K562 (cell line): ENCODE measurements around the gene CCDC137. TPM values are rescaled to one million over a fixed set of nuclear protein-coding genes. Genes with fewer than 3 reads are reported as not detected.
A peak's percentile ranks its signal among the peaks of the same experiment; 100 is the strongest.

Experiments used
- ATAC-seq: fragments of 200-7000 bp; cut with Tn5 transposase; 3 replicates; pipeline ENCODE4 v1.9.1; 2020; ENCODE audit warnings: moderate library complexity
- BruUV-seq: library from RNA; stranded (reverse); fragments of 400-500 nt; replicated peaks from 2 replicates; lab custom pipeline; 2021; lab: Mats Ljungman, UMichigan
- CTCF ChIA-PET: fragments of 300-600 bp; formaldehyde crosslinking; extraction: SDS; loops from one replicate; lab custom pipeline; 2021; ENCODE audit warnings: low intra/inter-chr PET ratio; lab: Yijun Ruan, JAX
- POLR2A ChIA-PET: fragments of 300-600, 350-650 bp; sonication (Branson Sonifier 250); formaldehyde crosslinking; extraction: SDS; loops from one replicate; lab custom pipeline; 2021; ENCODE audit warnings: antibody characterized with exemption, inconsistent platforms; lab: Yijun Ruan, JAX
- DNase-seq, 4 experiments: peaks; one replicate each; pipeline versions ENCODE4 v3.0.0 to v3.0.0-alpha.2; 2011 to 2018; ENCODE audit warnings: low spot score in 3 of 4, mixed read lengths in 3 of 4; ENCODE audit errors: extremely low read depth in 1 of 4
- FAIRE-seq: peaks from 2 replicates; lab custom pipeline; 2011; peaks lifted over from hg19 to GRCh38; lab: Jason Lieb, UNC
- H2AFZ ChIP-seq: 2 replicates; pipeline ENCODE4 v1.6.0; 2011; ENCODE audit warnings: low read depth, low read length, control low read depth, inconsistent platforms
- H3K27ac ChIP-seq: fragments of 200-600 bp; 3 replicates; pipeline ENCODE4 v1.8.0; 2011; ENCODE audit warnings: low read depth, mild to moderate bottlenecking, control low read depth, inconsistent platforms, low read length, moderate library complexity, mixed read lengths; ENCODE audit errors: extremely low read depth
- H3K27me3 ChIP-seq, 2 experiments: fragments of 300-600 bp in 1 of 2; 2 replicates in 1 of 2; 3 replicates in 1 of 2; pipeline versions ENCODE4 v1.6.0 to v1.8.0; 2011; ENCODE audit warnings: inconsistent platforms in 2 of 2, low read length in 2 of 2, mild to moderate bottlenecking in 1 of 2, mixed read lengths in 1 of 2, moderate library complexity in 1 of 2; ENCODE audit not compliant: control insufficient read depth in 2 of 2, insufficient read depth in 2 of 2
- H3K36me3 ChIP-seq: fragments of 300-600 bp; 3 replicates; pipeline ENCODE4 v1.8.0; 2011; ENCODE audit warnings: mild to moderate bottlenecking, low read length, inconsistent platforms; ENCODE audit not compliant: control insufficient read depth, insufficient read depth
- H3K4me1 ChIP-seq, 2 experiments: fragments of 200-600 bp in 1 of 2; replicated peaks in 1 of 2; 2 replicates in 1 of 2; 3 replicates in 1 of 2; pipeline versions ENCODE4 v1.5.1 to v1.8.0; 2011; ENCODE audit warnings: inconsistent platforms in 2 of 2, low read length in 2 of 2, mild to moderate bottlenecking in 1 of 2, mixed read lengths in 1 of 2, moderate library complexity in 1 of 2; ENCODE audit not compliant: control insufficient read depth in 2 of 2, insufficient read depth in 2 of 2
- H3K4me2 ChIP-seq: 2 replicates; pipeline ENCODE4 v1.6.1; 2011; ENCODE audit warnings: low read length, control low read depth, inconsistent platforms, mixed read lengths; ENCODE audit not compliant: insufficient read depth
- H3K4me3 ChIP-seq: fragments of 200-600 bp; sonication (generic), shearing (Covaris generic); 2 replicates; pipeline ENCODE4 v1.5.1; 2016; ENCODE audit warnings: control low read depth, inconsistent platforms
- H3K79me2 ChIP-seq: fragments of 200-600 bp; 3 replicates; pipeline ENCODE4 v1.8.0; 2011; ENCODE audit warnings: low read length, inconsistent platforms; ENCODE audit not compliant: control insufficient read depth, insufficient read depth
- H3K9ac ChIP-seq, 2 experiments: 2 replicates each; pipeline versions ENCODE4 v1.6.0 to v1.6.1; 2011; ENCODE audit warnings: low read depth in 2 of 2, low read length in 2 of 2, control low read depth in 1 of 2, inconsistent platforms in 1 of 2, mild to moderate bottlenecking in 1 of 2, mixed read lengths in 1 of 2; ENCODE audit not compliant: insufficient read depth in 1 of 2
- H3K9me1 ChIP-seq: one replicate; pipeline ENCODE4 v1.6.0; 2011; ENCODE audit warnings: inconsistent platforms, mild to moderate bottlenecking, low read length, moderate library complexity; ENCODE audit not compliant: control insufficient read depth, insufficient read depth
- H3K9me3 ChIP-seq: replicated peaks from 2 replicates; pipeline ENCODE4 v1.5.1; 2011; ENCODE audit warnings: low read depth, low read length, inconsistent platforms; ENCODE audit not compliant: control insufficient read depth, insufficient read depth
- H4K20me1 ChIP-seq: replicated peaks from 2 replicates; pipeline ENCODE4 v1.6.1; 2011; ENCODE audit warnings: low read length, inconsistent platforms, mixed read lengths; ENCODE audit not compliant: control insufficient read depth, insufficient read depth
- EWSR1 ChIP-seq: fragments of 450-650 bp; IDR thresholded peaks from 2 replicates; pipeline ENCODE4 v1.6.1; 2018; ENCODE audit warnings: borderline replicate concordance, mild to moderate bottlenecking, low read depth, moderate library complexity; ENCODE audit not compliant: partially characterized antibody
- HNRNPL ChIP-seq: fragments of 200-400 bp; formaldehyde crosslinking; IDR thresholded peaks from 2 replicates; pipeline ENCODE4 v1.6.1; 2017; ENCODE audit warnings: low read depth, mild to moderate bottlenecking, low read length
- POLR2G ChIP-seq: fragments of 200-400 bp; formaldehyde crosslinking; IDR thresholded peaks from 2 replicates; pipeline ENCODE4 v1.6.1; 2017; ENCODE audit warnings: low read depth, mild to moderate bottlenecking, antibody characterized with exemption, low read length, moderate library complexity
- RBFOX2 ChIP-seq: fragments of 200-400 bp; formaldehyde crosslinking; IDR thresholded peaks from 2 replicates; pipeline ENCODE4 v1.6.1; 2017; ENCODE audit warnings: low read depth, mild to moderate bottlenecking, low read length, moderate library complexity
- WGBS: fragments of 100-300 bp; shearing (Covaris generic); methylation state at CpG from one replicate; pipeline ENCODE4 v1.1.6; 2016; ENCODE audit warnings: low coverage, mixed read lengths; ENCODE audit not compliant: insufficient coverage; ENCODE audit errors: missing lambda C conversion rate; 5-methylcytosine and 5-hydroxymethylcytosine counted together
- in situ Hi-C: fragments of 300-500 bp; cut with MboI; formaldehyde crosslinking; loops from 4 replicates; pipeline ENCODE4 v1.15.0; 2018; ENCODE audit warnings: inconsistent platforms, mixed read lengths
- intact Hi-C: fragments of 100-400 bp; cut with micrococcal nuclease; formaldehyde crosslinking; loops from 2 replicates; pipeline ENCODE4 v1.14.2; 2022
- polyA plus RNA-seq, 8 experiments: library from polyadenylated mRNA; depleted of rRNA in 4 of 8; stranded (reverse) in 5 of 8; unstranded in 3 of 8; fragments of >200 nt; fragmentation: Nextera tagmentation in 2 of 8; fragmentation: Illumina TruSeq in 1 of 8; extraction: Ambion mirVana in 2 of 8; extraction: Trizol in 1 of 8; gene quantifications; 2 replicates each; pipeline versions ENCODE4 v1.2.1 to v1.2.3, GENCODE V29; 2011 to 2014; ENCODE audit warnings: inconsistent platforms in 1 of 8, missing spikeins in 1 of 8
- total RNA-seq, 7 experiments: library from RNA; depleted of rRNA in 6 of 7; stranded (reverse); fragments of >200 nt in 6 of 7; fragmentation: Illumina TruSeq in 2 of 7; extraction: Trizol in 2 of 7; gene quantifications; 2 replicates each; pipeline versions ENCODE4 v1.2.1 to v1.2.3, GENCODE V29; 2011 to 2021; ENCODE audit warnings: low replicate concordance in 1 of 7
- TF ChIP-seq, protein P1 (sequence below): sonication (generic); formaldehyde crosslinking; IDR thresholded peaks from 2 replicates; pipeline ENCODE4 v1.8.0; 2023; ENCODE audit warnings: missing genetic modification reagents, mild to moderate bottlenecking, borderline replicate concordance
- TF ChIP-seq, protein P2 (sequence below): fragments of 450-650 bp; IDR thresholded peaks from 2 replicates; pipeline ENCODE4 v1.6.1; 2016
- TF ChIP-seq, protein P3 (sequence below): fragments of 200-800 bp; sonication (Bioruptor generic); IDR thresholded peaks from 2 replicates; pipeline ENCODE4 v1.6.1; 2016; ENCODE audit warnings: missing genetic modification characterization, missing compliant biosample characterization

Gene CCDC137
- total and polyA plus RNA-seq, 9 of the 15 experiments (the other 6 are each of a cell fraction or from before 2014, with no cell fraction given) = 2.3 to 68.1 (median 38.3) TPM

DNA sequence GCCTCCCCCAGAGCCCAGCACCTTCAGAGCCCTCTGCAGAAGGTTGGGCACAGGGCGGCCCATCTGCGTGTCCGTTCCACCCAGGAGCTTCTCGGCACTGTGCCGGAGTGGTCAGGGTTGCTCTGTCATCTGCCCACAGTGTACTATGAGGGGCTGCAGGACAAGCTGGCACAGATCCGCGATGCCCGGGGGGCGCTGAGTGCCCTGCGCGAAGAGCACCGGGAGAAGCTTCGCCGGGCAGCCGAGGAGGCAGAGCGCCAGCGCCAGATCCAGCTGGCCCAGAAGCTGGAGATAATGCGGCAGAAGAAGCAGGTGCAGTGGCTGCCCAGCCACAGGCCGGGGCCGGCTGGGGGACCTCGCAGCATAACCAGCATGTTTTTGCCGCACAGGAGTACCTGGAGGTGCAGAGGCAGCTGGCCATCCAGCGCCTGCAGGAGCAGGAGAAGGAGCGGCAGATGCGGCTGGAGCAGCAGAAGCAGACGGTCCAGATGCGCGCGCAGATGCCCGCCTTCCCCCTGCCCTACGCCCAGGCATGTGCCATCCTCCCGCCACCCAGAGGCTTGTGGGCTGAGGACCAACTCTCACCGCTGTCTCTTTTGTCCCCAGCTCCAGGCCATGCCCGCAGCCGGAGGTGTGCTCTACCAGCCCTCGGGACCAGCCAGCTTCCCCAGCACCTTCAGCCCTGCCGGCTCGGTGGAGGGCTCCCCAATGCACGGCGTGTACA, 29.8 kb downstream of the CCDC137 start:
- no peak overlapping the region for H3K27ac ChIP-seq
- FAIRE-seq = no peak

More for the DNA sequence above, 29.8 kb downstream of the CCDC137 start:
- Histone ChIP-seq H3K4me1 (peaks cover 6 to 52% of the 10 kb centered on the region in 2 experiments; a peak in 4 of 5 replicates), H3K9me1 (no peaks in the 10 kb centered on the region), H3K79me2 (peaks cover 12% of the 10 kb centered on the region), H4K20me1 (peaks cover 8% of the 10 kb centered on the region), H3K27me3 (no peaks in the 10 kb centered on the region), H3K36me3 (peaks cover 96% of the 10 kb centered on the region), H3K9me3 (no peaks in the 10 kb centered on the region), H3K4me2 (no peak overlapping the region), H3K9ac (no peak overlapping the region), H3K4me3 (no peak overlapping the region), H2AFZ (no peak overlapping the region)
- POLR2A ChIA-PET = interaction anchor here (0.7 to 2.4 kb wide), 3 partner anchors 12 to 255 kb away, joined by 3 to 24 read pairs (median 3); partner anchors contain the start of genes ARL16 and HGS
- 98% methylated on average over 31 of the region's 40 CpGs for WGBS
- CTCF ChIA-PET = no interaction called here
- intact Hi-C loops = no loop called here
- TF ChIP-seq, protein P1, sequence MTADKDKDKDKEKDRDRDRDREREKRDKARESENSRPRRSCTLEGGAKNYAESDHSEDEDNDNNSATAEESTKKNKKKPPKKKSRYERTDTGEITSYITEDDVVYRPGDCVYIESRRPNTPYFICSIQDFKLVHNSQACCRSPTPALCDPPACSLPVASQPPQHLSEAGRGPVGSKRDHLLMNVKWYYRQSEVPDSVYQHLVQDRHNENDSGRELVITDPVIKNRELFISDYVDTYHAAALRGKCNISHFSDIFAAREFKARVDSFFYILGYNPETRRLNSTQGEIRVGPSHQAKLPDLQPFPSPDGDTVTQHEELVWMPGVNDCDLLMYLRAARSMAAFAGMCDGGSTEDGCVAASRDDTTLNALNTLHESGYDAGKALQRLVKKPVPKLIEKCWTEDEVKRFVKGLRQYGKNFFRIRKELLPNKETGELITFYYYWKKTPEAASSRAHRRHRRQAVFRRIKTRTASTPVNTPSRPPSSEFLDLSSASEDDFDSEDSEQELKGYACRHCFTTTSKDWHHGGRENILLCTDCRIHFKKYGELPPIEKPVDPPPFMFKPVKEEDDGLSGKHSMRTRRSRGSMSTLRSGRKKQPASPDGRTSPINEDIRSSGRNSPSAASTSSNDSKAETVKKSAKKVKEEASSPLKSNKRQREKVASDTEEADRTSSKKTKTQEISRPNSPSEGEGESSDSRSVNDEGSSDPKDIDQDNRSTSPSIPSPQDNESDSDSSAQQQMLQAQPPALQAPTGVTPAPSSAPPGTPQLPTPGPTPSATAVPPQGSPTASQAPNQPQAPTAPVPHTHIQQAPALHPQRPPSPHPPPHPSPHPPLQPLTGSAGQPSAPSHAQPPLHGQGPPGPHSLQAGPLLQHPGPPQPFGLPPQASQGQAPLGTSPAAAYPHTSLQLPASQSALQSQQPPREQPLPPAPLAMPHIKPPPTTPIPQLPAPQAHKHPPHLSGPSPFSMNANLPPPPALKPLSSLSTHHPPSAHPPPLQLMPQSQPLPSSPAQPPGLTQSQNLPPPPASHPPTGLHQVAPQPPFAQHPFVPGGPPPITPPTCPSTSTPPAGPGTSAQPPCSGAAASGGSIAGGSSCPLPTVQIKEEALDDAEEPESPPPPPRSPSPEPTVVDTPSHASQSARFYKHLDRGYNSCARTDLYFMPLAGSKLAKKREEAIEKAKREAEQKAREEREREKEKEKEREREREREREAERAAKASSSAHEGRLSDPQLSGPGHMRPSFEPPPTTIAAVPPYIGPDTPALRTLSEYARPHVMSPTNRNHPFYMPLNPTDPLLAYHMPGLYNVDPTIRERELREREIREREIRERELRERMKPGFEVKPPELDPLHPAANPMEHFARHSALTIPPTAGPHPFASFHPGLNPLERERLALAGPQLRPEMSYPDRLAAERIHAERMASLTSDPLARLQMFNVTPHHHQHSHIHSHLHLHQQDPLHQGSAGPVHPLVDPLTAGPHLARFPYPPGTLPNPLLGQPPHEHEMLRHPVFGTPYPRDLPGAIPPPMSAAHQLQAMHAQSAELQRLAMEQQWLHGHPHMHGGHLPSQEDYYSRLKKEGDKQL (CRISPR knock-in tag) = no peak
- TF ChIP-seq, protein P2, sequence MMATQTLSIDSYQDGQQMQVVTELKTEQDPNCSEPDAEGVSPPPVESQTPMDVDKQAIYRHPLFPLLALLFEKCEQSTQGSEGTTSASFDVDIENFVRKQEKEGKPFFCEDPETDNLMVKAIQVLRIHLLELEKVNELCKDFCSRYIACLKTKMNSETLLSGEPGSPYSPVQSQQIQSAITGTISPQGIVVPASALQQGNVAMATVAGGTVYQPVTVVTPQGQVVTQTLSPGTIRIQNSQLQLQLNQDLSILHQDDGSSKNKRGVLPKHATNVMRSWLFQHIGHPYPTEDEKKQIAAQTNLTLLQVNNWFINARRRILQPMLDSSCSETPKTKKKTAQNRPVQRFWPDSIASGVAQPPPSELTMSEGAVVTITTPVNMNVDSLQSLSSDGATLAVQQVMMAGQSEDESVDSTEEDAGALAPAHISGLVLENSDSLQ = no peak
- TF ChIP-seq, protein P3, sequence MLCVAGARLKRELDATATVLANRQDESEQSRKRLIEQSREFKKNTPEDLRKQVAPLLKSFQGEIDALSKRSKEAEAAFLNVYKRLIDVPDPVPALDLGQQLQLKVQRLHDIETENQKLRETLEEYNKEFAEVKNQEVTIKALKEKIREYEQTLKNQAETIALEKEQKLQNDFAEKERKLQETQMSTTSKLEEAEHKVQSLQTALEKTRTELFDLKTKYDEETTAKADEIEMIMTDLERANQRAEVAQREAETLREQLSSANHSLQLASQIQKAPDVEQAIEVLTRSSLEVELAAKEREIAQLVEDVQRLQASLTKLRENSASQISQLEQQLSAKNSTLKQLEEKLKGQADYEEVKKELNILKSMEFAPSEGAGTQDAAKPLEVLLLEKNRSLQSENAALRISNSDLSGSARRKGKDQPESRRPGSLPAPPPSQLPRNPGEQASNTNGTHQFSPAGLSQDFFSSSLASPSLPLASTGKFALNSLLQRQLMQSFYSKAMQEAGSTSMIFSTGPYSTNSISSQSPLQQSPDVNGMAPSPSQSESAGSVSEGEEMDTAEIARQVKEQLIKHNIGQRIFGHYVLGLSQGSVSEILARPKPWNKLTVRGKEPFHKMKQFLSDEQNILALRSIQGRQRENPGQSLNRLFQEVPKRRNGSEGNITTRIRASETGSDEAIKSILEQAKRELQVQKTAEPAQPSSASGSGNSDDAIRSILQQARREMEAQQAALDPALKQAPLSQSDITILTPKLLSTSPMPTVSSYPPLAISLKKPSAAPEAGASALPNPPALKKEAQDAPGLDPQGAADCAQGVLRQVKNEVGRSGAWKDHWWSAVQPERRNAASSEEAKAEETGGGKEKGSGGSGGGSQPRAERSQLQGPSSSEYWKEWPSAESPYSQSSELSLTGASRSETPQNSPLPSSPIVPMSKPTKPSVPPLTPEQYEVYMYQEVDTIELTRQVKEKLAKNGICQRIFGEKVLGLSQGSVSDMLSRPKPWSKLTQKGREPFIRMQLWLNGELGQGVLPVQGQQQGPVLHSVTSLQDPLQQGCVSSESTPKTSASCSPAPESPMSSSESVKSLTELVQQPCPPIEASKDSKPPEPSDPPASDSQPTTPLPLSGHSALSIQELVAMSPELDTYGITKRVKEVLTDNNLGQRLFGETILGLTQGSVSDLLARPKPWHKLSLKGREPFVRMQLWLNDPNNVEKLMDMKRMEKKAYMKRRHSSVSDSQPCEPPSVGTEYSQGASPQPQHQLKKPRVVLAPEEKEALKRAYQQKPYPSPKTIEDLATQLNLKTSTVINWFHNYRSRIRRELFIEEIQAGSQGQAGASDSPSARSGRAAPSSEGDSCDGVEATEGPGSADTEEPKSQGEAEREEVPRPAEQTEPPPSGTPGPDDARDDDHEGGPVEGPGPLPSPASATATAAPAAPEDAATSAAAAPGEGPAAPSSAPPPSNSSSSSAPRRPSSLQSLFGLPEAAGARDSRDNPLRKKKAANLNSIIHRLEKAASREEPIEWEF (CRISPR knock-in tag) = no peak
- TF ChIP-seq POLR2G (peak; percentile 70), HNRNPL (peak; percentile 78; the same call in 1 of the 2 replicates), RBFOX2 (peak; percentile 57), EWSR1 (no peak)
- in situ Hi-C loops = no loop called here
- ATAC-seq = no peak
- BruUV-seq = no TSS peak
- DNase-seq = no peak
